ENCODE data around the gene SLC24A4.

- no peak for TF ChIP-seq POLR2A (IDR thresholded peaks at IDR 0.05)
- no peak for TF ChIP-seq CTCF (IDR thresholded peaks at IDR 0.05)
- TF ChIP-seq POLR2AphosphoS5 (IDR thresholded peaks at IDR 0.05), result no peak
Measured at GRCh38 chr14:92282669-92283068, 40.3 kb upstream of the SLC24A4 start.

Measured in breast epithelium (tissue), 3 donors.